Keratinocyte (primary cell): Measurements from ENCODE around the gene TTC28. TPM values are rescaled to one million over a fixed set of nuclear protein-coding genes. Genes with fewer than 3 reads are reported as not detected.

Source experiments
- DNase-seq: peaks from one replicate; pipeline ENCODE4 v3.0.0-alpha.2; 2011; ENCODE audit warnings: low read depth, missing footprints, low spot score
- FAIRE-seq: peaks from 2 replicates; lab custom pipeline; 2011; peaks lifted over from hg19 to GRCh38; lab: Jason Lieb, UNC
- H2AFZ ChIP-seq: 2 replicates; pipeline ENCODE4 v1.6.0; 2012; ENCODE audit warnings: low read length, control low read depth, inconsistent platforms; ENCODE audit not compliant: control insufficient read depth
- H3K27ac ChIP-seq: 2 replicates; pipeline ENCODE4 v1.5.1; 2011; ENCODE audit warnings: low read length; ENCODE audit not compliant: control insufficient read depth, insufficient read depth
- H3K27me3 ChIP-seq: 3 replicates; pipeline ENCODE4 v1.6.0; 2011; ENCODE audit warnings: low read length; ENCODE audit not compliant: control insufficient read depth, insufficient read depth; ENCODE audit errors: extremely low read depth
- H3K36me3 ChIP-seq, 2 experiments: 2 replicates in 1 of 2; 3 replicates in 1 of 2; pipeline ENCODE4 v1.5.1; 2011; ENCODE audit warnings: low read length in 2 of 2, mild to moderate bottlenecking in 1 of 2; ENCODE audit not compliant: control insufficient read depth in 2 of 2, insufficient read depth in 2 of 2; ENCODE audit errors: extremely low read depth in 1 of 2
- H3K4me1 ChIP-seq: 3 replicates; pipeline ENCODE4 v1.5.1; 2011; ENCODE audit warnings: low read length; ENCODE audit not compliant: control insufficient read depth, insufficient read depth; ENCODE audit errors: extremely low read depth
- H3K4me2 ChIP-seq: 3 replicates; pipeline ENCODE4 v1.6.0; 2011; ENCODE audit warnings: low read depth, low read length; ENCODE audit not compliant: control insufficient read depth, insufficient read depth; ENCODE audit errors: extremely low read depth
- H3K4me3 ChIP-seq, 3 experiments: fragments of 200-600 bp in 1 of 3; sonication (generic) in 1 of 3; 2 replicates in 2 of 3; 3 replicates in 1 of 3; pipeline ENCODE4 v1.5.1; 2011 to 2016; ENCODE audit warnings: low read length in 3 of 3, mild to moderate bottlenecking in 3 of 3, control low read depth in 2 of 3, inconsistent platforms in 1 of 3, low read depth in 1 of 3, mixed read lengths in 1 of 3, mixed run types in 1 of 3, moderate library complexity in 1 of 3; ENCODE audit not compliant: control insufficient read depth in 2 of 3, insufficient read depth in 2 of 3; ENCODE audit errors: extremely low read depth in 1 of 3
- H3K79me2 ChIP-seq: 2 replicates; pipeline ENCODE4 v1.6.0; 2012; ENCODE audit warnings: low read length; ENCODE audit not compliant: control insufficient read depth, insufficient read depth
- H3K9ac ChIP-seq: 3 replicates; pipeline ENCODE4 v1.6.0; 2011; ENCODE audit warnings: low read length; ENCODE audit not compliant: control insufficient read depth, insufficient read depth; ENCODE audit errors: extremely low read depth
- H3K9me1 ChIP-seq: 3 replicates; pipeline ENCODE4 v1.6.0; 2011; ENCODE audit warnings: low read length; ENCODE audit not compliant: control insufficient read depth, insufficient read depth; ENCODE audit errors: extremely low read depth
- H3K9me3 ChIP-seq: 2 replicates; pipeline ENCODE4 v1.5.1; 2012; ENCODE audit warnings: low read depth, low read length; ENCODE audit not compliant: control insufficient read depth
- H4K20me1 ChIP-seq: 3 replicates; pipeline ENCODE4 v1.6.0; 2011; ENCODE audit warnings: low read length; ENCODE audit not compliant: control insufficient read depth, insufficient read depth; ENCODE audit errors: extremely low read depth
- CTCF ChIP-seq, 3 experiments: IDR thresholded peaks in 1 of 3; conservative IDR thresholded peaks in 1 of 3; optimal IDR thresholded peaks in 1 of 3; 2 replicates in 2 of 3; 3 replicates in 1 of 3; pipeline versions ENCODE3 to v1.5.1; 2011; ENCODE audit warnings: low read length in 3 of 3, mild to moderate bottlenecking in 3 of 3, moderate library complexity in 2 of 3, control low read depth in 1 of 3, inconsistent platforms in 1 of 3; ENCODE audit not compliant: insufficient read depth in 2 of 3; ENCODE audit errors: extremely low read depth in 1 of 3
- EZH2 ChIP-seq: IDR thresholded peaks from one replicate; pipeline ENCODE4 v1.6.1; 2012; ENCODE audit warnings: inconsistent platforms, mild to moderate bottlenecking, low read length, moderate library complexity
- dilution Hi-C: fragments of 300-500 bp; cut with MboI; formaldehyde crosslinking; loops from one replicate; pipeline ENCODE4 v1.7.0; 2020; ENCODE audit warnings: low sequenced_read_pairs; ENCODE audit not compliant: extremely low pct_ligation_motif_present
- polyA plus RNA-seq, 5 experiments: library from polyadenylated mRNA; depleted of rRNA in 3 of 5; stranded (reverse) in 3 of 5; stranded (forward) in 1 of 5; unstranded in 1 of 5; fragments of >200 nt; gene quantifications; 1 replicate in 1 of 5; 2 replicates in 3 of 5; 3 replicates in 1 of 5; pipeline versions ENCODE4 v1.2.1 to v1.2.3, GENCODE V29; 2011 to 2012; ENCODE audit warnings: missing spikeins in 2 of 5, low read depth in 1 of 5, low replicate concordance in 1 of 5

The TTC28 gene
- polyA plus RNA-seq, 1 donor (not counting 4 experiments of a cell fraction or from before 2014, with no cell fraction given): 0.66 TPM

- no peaks in the 10 kb centered on the region for H3K9me1 ChIP-seq
- H3K79me2 ChIP-seq: no peaks in the 10 kb centered on the region
- no peak overlapping the region for H2AFZ ChIP-seq
- no peaks in the 10 kb centered on the region for H3K9me3 ChIP-seq
- no peak overlapping the region for H3K4me2 ChIP-seq
- peak; percentile 9 for FAIRE-seq
- no peaks in the 10 kb centered on the region for H3K27me3 ChIP-seq
- TF ChIP-seq EZH2 (no peak), CTCF (optimal IDR thresholded peaks at IDR 0.05 in 1 of 3, IDR thresholded peaks at IDR 0.05 in 1 of 3, conservative IDR thresholded peaks at IDR 0.05 in 1 of 3; ENCODE audit: extremely low read depth in 1 of 3, insufficient read depth in 2 of 3, low read length in 3 of 3) (no peak)
- dilution Hi-C loops: no loop called here
- H4K20me1 ChIP-seq: no peaks in the 10 kb centered on the region
- no peak overlapping the region for H3K27ac ChIP-seq
- no peak overlapping the region for H3K4me3 ChIP-seq
- no peaks in the 10 kb centered on the region for H3K36me3 ChIP-seq
- DNase-seq: no peak
- no peaks in the 10 kb centered on the region for H3K4me1 ChIP-seq
- no peak overlapping the region for H3K9ac ChIP-seq
These were observed 350.2 kb downstream of the TTC28 start for GRCh38 chr22:28329186-28330073.

GRCh38 chr22:28328756-28329155, 350.9 kb downstream of the TTC28 start:
- H3K9ac ChIP-seq: no peak overlapping the region
- H3K27ac ChIP-seq: no peak overlapping the region
- H3K9me3 ChIP-seq: no peaks in the 10 kb centered on the region
- H3K4me2 ChIP-seq: no peak overlapping the region
- no peaks in the 10 kb centered on the region for H3K4me1 ChIP-seq
- FAIRE-seq (no peak), DNase-seq (no peak)
- H3K36me3 ChIP-seq: no peaks in the 10 kb centered on the region
- H3K79me2 ChIP-seq: no peaks in the 10 kb centered on the region
- dilution Hi-C loops: no loop called here
- TF ChIP-seq CTCF (optimal IDR thresholded peaks at IDR 0.05 in 1 of 3, IDR thresholded peaks at IDR 0.05 in 1 of 3, conservative IDR thresholded peaks at IDR 0.05 in 1 of 3; ENCODE audit: extremely low read depth in 1 of 3, insufficient read depth in 2 of 3, low read length in 3 of 3) (no peak), EZH2 (no peak)
- H3K9me1 ChIP-seq: no peaks in the 10 kb centered on the region
- H3K4me3 ChIP-seq: no peak overlapping the region
- H2AFZ ChIP-seq: no peak overlapping the region
- no peaks in the 10 kb centered on the region for H4K20me1 ChIP-seq
- no peaks in the 10 kb centered on the region for H3K27me3 ChIP-seq
